ENCODE data around the gene ADCY2.

Gene ADCY2

DNA sequence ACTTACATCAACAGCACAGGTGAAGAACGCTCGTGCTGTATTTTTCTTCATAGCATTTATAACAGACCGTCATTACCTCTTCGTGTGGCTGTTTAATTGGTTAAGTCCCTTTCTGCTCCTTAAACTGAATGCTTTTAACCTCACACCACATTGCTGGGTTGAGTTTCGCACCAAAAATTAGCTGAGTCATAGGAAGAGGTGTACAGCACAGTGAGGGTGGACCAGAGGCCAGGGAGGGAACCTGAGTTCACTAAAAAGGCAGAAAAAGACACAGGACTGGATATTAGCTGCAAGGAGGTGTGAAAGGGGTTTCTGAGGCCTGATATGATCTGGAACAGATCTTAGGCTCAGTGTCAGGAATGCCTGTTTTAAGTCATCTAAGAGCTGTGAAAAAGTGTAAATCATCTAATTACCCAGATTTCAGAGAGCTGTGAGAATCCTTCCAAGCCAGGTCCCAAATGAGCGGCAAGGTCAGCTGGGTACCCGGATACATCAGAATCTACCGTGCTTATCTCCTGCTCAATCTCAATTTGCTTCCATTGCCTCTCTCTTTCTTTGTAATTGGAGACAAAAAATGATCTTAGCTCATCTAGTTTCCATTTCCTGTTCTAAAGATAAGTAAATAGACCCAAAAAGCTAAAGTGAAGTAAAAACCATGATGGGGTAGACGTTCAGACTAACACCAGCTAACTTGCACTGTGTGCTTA, 462.1 kb downstream of the ADCY2 start:
- Histone ChIP-seq H3K9ac (ENCODE audit: low read length) (no peak overlapping the region), H3K36me3 (ENCODE audit: control insufficient read depth, insufficient read depth, low read length) (peaks cover 42% of the 10 kb centered on the region)

DNA sequence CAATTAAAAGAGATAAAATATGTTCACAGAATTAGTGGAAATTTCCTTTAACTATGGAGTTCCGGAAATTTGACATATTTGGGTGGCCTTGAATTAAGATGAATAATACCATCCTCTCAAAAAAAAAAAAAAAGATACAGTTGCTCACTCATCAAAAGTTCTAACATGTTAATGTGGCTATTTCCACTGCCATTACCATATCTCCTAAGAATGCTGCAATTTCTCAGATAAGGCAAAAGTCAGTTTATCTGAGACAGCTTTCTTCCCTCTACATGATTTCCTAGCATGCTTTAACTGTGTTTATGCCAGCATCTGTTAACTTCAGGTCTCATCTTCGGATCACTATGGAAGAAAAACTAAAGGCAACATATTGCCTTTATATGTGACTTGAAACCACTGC, 470.3 kb downstream of the ADCY2 start:
- Histone ChIP-seq H3K9ac (ENCODE audit: low read length) (no peak overlapping the region), H3K4me3 (ENCODE audit: low read depth, low read length) (no peak overlapping the region), H3K27ac (ENCODE audit: low read depth, low read length) (no peak overlapping the region), H3K27me3 (ENCODE audit: control insufficient read depth, insufficient read depth, low read length) (no peaks in the 10 kb centered on the region), H3K9me3 (ENCODE audit: control insufficient read depth, insufficient read depth, low read depth, low read length) (no peaks in the 10 kb centered on the region), H3K36me3 (ENCODE audit: control insufficient read depth, insufficient read depth, low read length) (peaks cover 38% of the 10 kb centered on the region), H3K4me1 (ENCODE audit: control insufficient read depth, insufficient read depth, low read length) (peaks cover 8% of the 10 kb centered on the region)

More for the DNA sequence above, 462.1 kb downstream of the ADCY2 start:
- no peaks in the 10 kb centered on the region for H3K4me1 ChIP-seq (ENCODE audit: control insufficient read depth, insufficient read depth, low read length)
- no peaks in the 10 kb centered on the region for H3K9me3 ChIP-seq (ENCODE audit: control insufficient read depth, insufficient read depth, low read depth, low read length)
- H3K27ac ChIP-seq (ENCODE audit: low read depth, low read length) = no peak overlapping the region
- no peak overlapping the region for H3K4me3 ChIP-seq (ENCODE audit: low read depth, low read length)
- no peaks in the 10 kb centered on the region for H3K27me3 ChIP-seq (ENCODE audit: control insufficient read depth, insufficient read depth, low read length)

DNA sequence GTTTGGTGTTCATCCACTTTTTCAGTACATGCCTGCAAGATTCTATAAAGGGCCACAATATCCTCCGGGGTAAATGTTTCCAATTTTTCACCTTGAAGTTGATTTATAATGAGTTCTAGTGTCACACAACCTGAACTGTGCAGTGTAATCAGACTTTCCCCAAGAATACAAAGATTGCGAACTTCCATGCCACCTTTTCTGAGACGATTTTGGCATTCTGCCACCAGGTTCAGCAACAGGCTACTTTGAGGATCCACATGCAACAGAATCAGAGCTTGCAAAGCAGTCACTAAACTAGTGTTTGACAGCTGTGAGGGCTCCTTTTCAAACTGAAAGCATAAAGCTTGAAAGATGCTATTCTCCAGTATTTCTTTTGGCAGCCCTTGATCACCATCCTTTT, 471.3 kb downstream of the ADCY2 start:
- Histone ChIP-seq H3K9ac (ENCODE audit: low read length) (no peak overlapping the region), H3K9me3 (ENCODE audit: control insufficient read depth, insufficient read depth, low read depth, low read length) (no peaks in the 10 kb centered on the region), H3K4me1 (ENCODE audit: control insufficient read depth, insufficient read depth, low read length) (peaks cover 8% of the 10 kb centered on the region), H3K4me3 (ENCODE audit: low read depth, low read length) (no peak overlapping the region), H3K27ac (ENCODE audit: low read depth, low read length) (no peak overlapping the region), H3K27me3 (ENCODE audit: control insufficient read depth, insufficient read depth, low read length) (no peaks in the 10 kb centered on the region), H3K36me3 (ENCODE audit: control insufficient read depth, insufficient read depth, low read length) (peaks cover 39% of the 10 kb centered on the region)

DNA sequence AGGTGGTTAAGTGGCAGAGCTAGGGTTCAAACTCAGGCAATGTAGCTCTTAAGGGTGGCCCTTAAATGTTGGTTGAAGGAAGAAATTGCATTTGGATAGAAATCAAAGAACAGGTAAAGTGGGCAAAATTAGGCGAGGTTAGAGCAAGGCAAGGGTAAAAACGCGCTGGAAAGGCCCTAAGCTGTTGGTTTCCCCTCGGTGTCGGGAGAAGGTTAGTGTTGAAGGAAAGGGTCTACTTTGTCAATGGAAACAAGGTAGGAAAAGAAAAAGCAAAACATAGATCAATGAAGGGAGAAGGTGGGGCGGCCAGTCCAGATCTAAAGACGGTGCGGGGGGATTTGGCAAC, 472.5 kb downstream of the ADCY2 start:
- Histone ChIP-seq H3K9me3 (ENCODE audit: control insufficient read depth, insufficient read depth, low read depth, low read length) (no peaks in the 10 kb centered on the region), H3K9ac (ENCODE audit: low read length) (peak overlapping the region; percentile 81), H3K4me3 (ENCODE audit: low read depth, low read length) (peak overlapping the region; percentile 88), H3K27ac (ENCODE audit: low read depth, low read length) (no peak overlapping the region), H3K27me3 (ENCODE audit: control insufficient read depth, insufficient read depth, low read length) (no peaks in the 10 kb centered on the region), H3K36me3 (ENCODE audit: control insufficient read depth, insufficient read depth, low read length) (peaks cover 40% of the 10 kb centered on the region), H3K4me1 (ENCODE audit: control insufficient read depth, insufficient read depth, low read length) (peaks cover 8% of the 10 kb centered on the region)

DNA sequence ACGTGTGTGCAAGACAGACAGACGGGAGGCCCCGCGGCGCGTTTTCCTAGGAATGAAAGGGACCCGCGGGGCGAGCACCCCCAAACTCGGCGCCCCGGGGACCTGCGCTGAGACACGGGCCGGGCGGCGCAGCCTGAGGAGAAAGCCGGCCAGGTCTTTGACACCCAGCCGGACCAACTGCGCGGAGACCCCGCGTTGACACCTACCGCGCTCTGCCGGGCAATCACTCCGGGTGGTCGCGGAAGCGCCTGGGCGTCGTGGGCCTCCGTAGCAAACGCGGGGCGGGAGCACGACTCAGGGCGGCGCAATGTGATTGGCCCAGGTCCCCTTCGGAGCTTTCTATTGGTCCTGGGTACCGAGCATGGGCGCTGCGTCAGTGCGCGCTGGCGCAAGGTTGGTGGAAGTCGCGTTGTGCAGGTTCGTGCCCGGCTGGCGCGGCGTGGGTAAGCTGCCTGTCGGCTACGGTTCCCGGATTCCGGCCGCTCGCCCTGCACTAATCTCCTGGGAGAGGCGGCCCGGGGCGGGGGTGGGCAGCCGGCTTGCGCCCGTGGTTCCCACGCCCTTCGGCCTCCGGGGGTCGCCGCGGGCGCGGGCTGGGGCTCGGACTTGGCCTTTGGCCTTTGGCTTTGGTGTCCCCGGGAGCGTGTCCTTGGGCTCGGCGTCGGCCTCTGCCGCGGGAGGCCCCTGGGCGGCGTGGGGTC, 473.0 kb downstream of the ADCY2 start, which contains the start of the genes FASTKD3 and MTRR:
TSS of gene FASTKD3 (minus strand) at position 259 of the 701 bp plus-strand sequence. CDS start 948 bp downstream, outside the sequence.
TSS of gene MTRR (plus strand) at position 376 of the 701 bp plus-strand sequence. CDS start 1,647 bp downstream, outside the sequence.
- Histone ChIP-seq H3K9ac (ENCODE audit: low read length) (peak within 1 kb of the TSS; percentile 84), H3K27me3 (ENCODE audit: control insufficient read depth, insufficient read depth, low read length) (no peaks in the 10 kb centered on the region), H3K4me1 (ENCODE audit: control insufficient read depth, insufficient read depth, low read length) (peaks cover 8% of the 10 kb centered on the region), H3K4me3 (ENCODE audit: low read depth, low read length) (peak within 1 kb of the TSS; percentile 88), H3K36me3 (ENCODE audit: control insufficient read depth, insufficient read depth, low read length) (peaks cover 42% of the 10 kb centered on the region), H3K9me3 (ENCODE audit: control insufficient read depth, insufficient read depth, low read depth, low read length) (no peaks in the 10 kb centered on the region), H3K27ac (ENCODE audit: low read depth, low read length) (peak within 1 kb of the TSS; percentile 71; the same call in 1 of the 2 replicates)

DNA sequence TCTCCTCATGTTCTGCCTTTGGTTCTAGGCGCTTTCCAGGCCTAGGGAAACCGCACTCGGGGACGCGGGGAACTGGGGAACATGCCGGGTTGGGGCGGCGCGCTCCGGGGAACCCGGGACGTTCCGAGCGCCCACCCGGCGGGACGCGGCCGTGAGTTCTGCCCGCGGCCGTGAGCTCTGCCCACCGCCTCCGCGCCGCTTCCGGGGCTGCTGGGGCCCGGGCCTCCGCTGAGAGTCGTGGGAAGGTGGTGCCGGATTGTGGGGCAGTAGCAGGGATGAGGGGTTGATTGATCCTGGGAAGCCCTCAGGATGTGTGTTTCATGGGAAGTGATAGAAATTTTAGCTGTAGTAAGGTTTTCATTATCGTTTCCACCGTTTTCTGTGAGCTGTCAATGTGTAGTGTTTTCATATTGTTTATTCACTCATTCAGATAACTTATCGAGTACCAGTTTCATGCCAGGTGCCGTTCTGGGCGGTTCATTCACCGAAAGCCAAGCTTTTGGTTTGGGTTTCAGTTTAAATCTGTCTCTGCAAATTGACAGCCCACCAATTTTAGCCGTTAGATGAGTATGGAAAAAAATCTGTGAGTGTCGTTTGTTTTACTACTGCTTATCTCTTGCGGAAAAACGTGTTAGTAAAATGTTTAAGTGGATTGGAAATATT, 473.7 kb downstream of the ADCY2 start:
- Histone ChIP-seq H3K36me3 (ENCODE audit: control insufficient read depth, insufficient read depth, low read length) (peaks cover 44% of the 10 kb centered on the region), H3K4me3 (ENCODE audit: low read depth, low read length) (peak overlapping the region; percentile 88), H3K9me3 (ENCODE audit: control insufficient read depth, insufficient read depth, low read depth, low read length) (no peaks in the 10 kb centered on the region), H3K9ac (ENCODE audit: low read length) (peak overlapping the region; percentile 84), H3K27me3 (ENCODE audit: control insufficient read depth, insufficient read depth, low read length) (no peaks in the 10 kb centered on the region), H3K27ac (ENCODE audit: low read depth, low read length) (peak overlapping the region; percentile 71; the same call in 1 of the 2 replicates), H3K4me1 (ENCODE audit: control insufficient read depth, insufficient read depth, low read length) (peaks cover 8% of the 10 kb centered on the region)

DNA sequence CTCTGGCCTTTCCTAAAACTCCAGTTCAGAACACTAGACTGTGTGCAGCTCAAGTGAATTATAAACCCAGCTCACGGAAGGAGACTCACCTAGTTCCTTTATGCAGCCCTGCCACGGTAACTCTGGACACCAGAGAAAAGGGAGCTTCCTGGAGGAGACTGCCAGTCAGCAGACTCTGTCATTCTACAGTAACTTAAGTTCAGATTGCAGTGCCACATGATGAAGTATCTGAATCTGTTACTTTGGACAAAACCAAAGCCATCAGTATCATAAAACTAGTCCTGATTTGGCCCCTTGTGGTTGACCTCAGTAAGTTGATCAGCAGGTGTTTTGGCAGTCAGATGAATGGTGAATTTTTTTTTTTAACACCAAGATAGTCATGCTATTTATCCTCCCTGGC, 475.7 kb downstream of the ADCY2 start:
- H3K9ac ChIP-seq (ENCODE audit: low read length) = no peak overlapping the region

DNA sequence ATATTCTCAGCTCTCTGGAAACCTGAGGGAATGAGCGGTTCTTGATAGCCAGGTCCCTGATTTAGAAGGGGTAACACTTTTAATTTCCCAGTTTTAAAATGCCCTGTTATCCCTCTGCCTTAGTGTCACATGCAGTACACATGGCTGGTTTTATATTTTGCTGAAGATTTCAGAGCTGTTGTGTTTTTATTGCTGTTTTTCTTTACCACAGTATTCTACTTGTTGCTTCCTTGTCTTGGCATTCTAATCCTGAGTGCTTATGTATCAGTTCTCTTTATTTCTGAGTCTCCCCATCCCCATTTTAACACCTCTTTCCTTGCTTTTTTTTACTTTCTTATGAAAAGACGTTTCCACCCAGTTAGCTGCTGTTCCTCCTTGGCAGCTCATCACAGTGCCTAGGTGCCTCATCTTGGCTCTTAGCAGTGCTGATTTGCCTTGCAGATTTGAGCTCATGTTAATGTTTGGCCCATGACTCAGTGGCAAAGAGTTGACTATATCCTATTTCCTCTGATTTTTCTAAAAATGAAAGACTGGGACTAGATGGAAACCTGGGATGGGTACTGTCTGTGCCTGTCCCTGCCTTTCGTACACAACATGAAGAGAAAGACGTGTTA, 476.7 kb downstream of the ADCY2 start:
- Histone ChIP-seq H3K27ac (ENCODE audit: low read depth, low read length) (no peak overlapping the region), H3K4me3 (ENCODE audit: low read depth, low read length) (no peak overlapping the region), H3K9me3 (ENCODE audit: control insufficient read depth, insufficient read depth, low read depth, low read length) (no peaks in the 10 kb centered on the region), H3K4me1 (ENCODE audit: control insufficient read depth, insufficient read depth, low read length) (peaks cover 8% of the 10 kb centered on the region), H3K36me3 (ENCODE audit: control insufficient read depth, insufficient read depth, low read length) (peaks cover 66% of the 10 kb centered on the region), H3K9ac (ENCODE audit: low read length) (no peak overlapping the region), H3K27me3 (ENCODE audit: control insufficient read depth, insufficient read depth, low read length) (no peaks in the 10 kb centered on the region)

More for the DNA sequence above, 475.7 kb downstream of the ADCY2 start:
- no peaks in the 10 kb centered on the region for H3K27me3 ChIP-seq (ENCODE audit: control insufficient read depth, insufficient read depth, low read length)
- no peak overlapping the region for H3K4me3 ChIP-seq (ENCODE audit: low read depth, low read length)
- H3K36me3 ChIP-seq (ENCODE audit: control insufficient read depth, insufficient read depth, low read length) = peaks cover 60% of the 10 kb centered on the region
- H3K4me1 ChIP-seq (ENCODE audit: control insufficient read depth, insufficient read depth, low read length) = peaks cover 8% of the 10 kb centered on the region
- H3K9me3 ChIP-seq (ENCODE audit: control insufficient read depth, insufficient read depth, low read depth, low read length) = no peaks in the 10 kb centered on the region
- H3K27ac ChIP-seq (ENCODE audit: low read depth, low read length) = no peak overlapping the region

DNA sequence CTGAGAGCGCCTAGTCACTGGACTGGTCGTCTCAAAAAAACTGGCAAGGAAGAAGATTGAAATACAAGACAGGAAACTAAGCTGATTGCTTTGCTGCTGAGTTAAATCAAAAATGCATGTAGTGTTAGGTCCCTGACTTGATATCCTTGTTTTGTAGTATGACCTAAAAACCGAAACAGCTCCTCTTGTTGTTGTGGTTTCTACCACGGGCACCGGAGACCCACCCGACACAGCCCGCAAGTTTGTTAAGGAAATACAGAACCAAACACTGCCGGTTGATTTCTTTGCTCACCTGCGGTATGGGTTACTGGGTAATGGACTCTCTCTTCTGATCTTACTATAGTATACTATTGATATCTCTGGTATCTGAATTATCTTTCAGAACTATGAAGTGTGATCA, 477.3 kb downstream of the ADCY2 start:
- Histone ChIP-seq H3K4me1 (ENCODE audit: control insufficient read depth, insufficient read depth, low read length) (peaks cover 8% of the 10 kb centered on the region), H3K27ac (ENCODE audit: low read depth, low read length) (no peak overlapping the region), H3K4me3 (ENCODE audit: low read depth, low read length) (no peak overlapping the region), H3K36me3 (ENCODE audit: control insufficient read depth, insufficient read depth, low read length) (peaks cover 72% of the 10 kb centered on the region), H3K9me3 (ENCODE audit: control insufficient read depth, insufficient read depth, low read depth, low read length) (no peaks in the 10 kb centered on the region), H3K9ac (ENCODE audit: low read length) (no peak overlapping the region), H3K27me3 (ENCODE audit: control insufficient read depth, insufficient read depth, low read length) (no peaks in the 10 kb centered on the region)

DNA sequence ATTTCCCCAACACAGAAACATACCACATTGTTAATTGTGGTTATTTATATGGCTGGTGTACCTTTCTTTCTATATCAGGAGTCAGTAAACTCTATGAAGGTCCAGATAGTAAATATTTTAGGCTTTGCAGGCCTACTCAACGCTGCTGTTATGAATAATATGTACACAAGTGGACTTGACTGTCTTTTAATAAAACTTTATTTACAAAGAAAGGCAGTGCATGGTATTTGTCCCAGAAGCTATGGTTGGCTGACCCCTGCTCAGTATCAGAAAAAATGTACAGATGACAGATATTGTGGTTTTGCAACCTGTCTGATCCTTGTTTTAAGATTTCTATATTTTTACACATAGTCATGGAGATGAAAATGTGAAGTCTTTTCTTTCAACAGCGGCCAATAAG, 478.7 kb downstream of the ADCY2 start:
- H3K4me1 ChIP-seq (ENCODE audit: control insufficient read depth, insufficient read depth, low read length) = peaks cover 7% of the 10 kb centered on the region
- peaks cover 82% of the 10 kb centered on the region for H3K36me3 ChIP-seq (ENCODE audit: control insufficient read depth, insufficient read depth, low read length)
- H3K4me3 ChIP-seq (ENCODE audit: low read depth, low read length) = no peak overlapping the region
- no peaks in the 10 kb centered on the region for H3K9me3 ChIP-seq (ENCODE audit: control insufficient read depth, insufficient read depth, low read depth, low read length)
- no peaks in the 10 kb centered on the region for H3K27me3 ChIP-seq (ENCODE audit: control insufficient read depth, insufficient read depth, low read length)
- no peak overlapping the region for H3K9ac ChIP-seq (ENCODE audit: low read length)
- H3K27ac ChIP-seq (ENCODE audit: low read depth, low read length) = no peak overlapping the region

Measured in HUES6 (cell line).